Ovary (tissue), 3 donors: ENCODE results near the gene ANKH.

Experiments used
- CTCF ChIP-seq, 3 donors: fragments of 450-650 bp in 2 of 3; fragments of 200-600 bp in 1 of 3; IDR thresholded peaks; one replicate each; pipeline versions ENCODE4 v1.5.1 to v1.8.0; 2016 to 2022; ENCODE audit warnings: antibody characterized with exemption in 3 of 3, mild to moderate bottlenecking in 1 of 3
- POLR2A ChIP-seq: fragments of 450-650 bp; IDR thresholded peaks from one replicate; pipeline ENCODE4 v1.6.1; 2017; ENCODE audit warnings: antibody characterized with exemption, mild to moderate bottlenecking, moderate library complexity
- donor health status: DM: no; HTN: no; CAD: no.

GRCh38 chr5:14870337-14871213, 1.0 kb downstream of the ANKH start:
- TF ChIP-seq CTCF (IDR thresholded peaks at IDR 0.05) (no peak), POLR2A (no peak)
